HG02840 (cell line): ENCODE results near the gene HMGB3.

Experiments
- ATAC-seq: cut with Tn5 transposase; IDR thresholded peaks from one replicate; pipeline ENCODE4 v1.9.1; 2021; ENCODE audit warnings: mild to moderate bottlenecking, moderate library complexity, moderate number of reproducible peaks; ENCODE audit not compliant: unreplicated experiment, low FRiP score

HMGB3 gene

GRCh38 chrX:151039351-151039750 is 56.2 kb downstream of the HMGB3 start:
- ATAC-seq: no peak
